ACC112 (cell line): ENCODE data around the gene ATP6V1B1.

Source experiments
- H2AFZ ChIP-seq: fragments of 200-600 bp; sonication (generic); one replicate; pipeline ENCODE4 v1.6.0; 2017; ENCODE audit warnings: antibody characterized with exemption, low read length; ENCODE audit not compliant: unreplicated experiment
- H3K27ac ChIP-seq: fragments of 200-600 bp; sonication (generic); 2 replicates; pipeline ENCODE4 v1.5.1; 2014; ENCODE audit warnings: low read depth, mild to moderate bottlenecking, antibody characterized with exemption, low read length, moderate library complexity
- H3K27me3 ChIP-seq: fragments of 200-600 bp; sonication (generic); 2 replicates; pipeline ENCODE4 v1.6.1; 2014; ENCODE audit warnings: mild to moderate bottlenecking, antibody characterized with exemption, low read length, moderate library complexity, mixed read lengths; ENCODE audit not compliant: insufficient read depth
- H3K36me3 ChIP-seq: fragments of 200-600 bp; sonication (generic); 2 replicates; pipeline ENCODE4 v1.6.1; 2016; ENCODE audit warnings: mild to moderate bottlenecking, antibody characterized with exemption, low read length, moderate library complexity, mixed read lengths; ENCODE audit not compliant: insufficient read depth
- H3K4me1 ChIP-seq: fragments of 200-600 bp; sonication (generic); one replicate; pipeline ENCODE4 v1.6.1; 2016; ENCODE audit warnings: low read length, mixed read lengths; ENCODE audit not compliant: insufficient read depth, unreplicated experiment, control insufficient read depth
- H3K4me3 ChIP-seq: fragments of 200-600 bp; sonication (generic); 2 replicates; pipeline ENCODE4 v1.5.1; 2014; ENCODE audit warnings: mild to moderate bottlenecking, low read depth, low read length
- H3K79me2 ChIP-seq: fragments of 200-600 bp; sonication (generic); one replicate; pipeline ENCODE4 v1.6.0; 2016; ENCODE audit warnings: low read length; ENCODE audit not compliant: control insufficient read depth, unreplicated experiment, insufficient read depth

ATP6V1B1 gene

DNA sequence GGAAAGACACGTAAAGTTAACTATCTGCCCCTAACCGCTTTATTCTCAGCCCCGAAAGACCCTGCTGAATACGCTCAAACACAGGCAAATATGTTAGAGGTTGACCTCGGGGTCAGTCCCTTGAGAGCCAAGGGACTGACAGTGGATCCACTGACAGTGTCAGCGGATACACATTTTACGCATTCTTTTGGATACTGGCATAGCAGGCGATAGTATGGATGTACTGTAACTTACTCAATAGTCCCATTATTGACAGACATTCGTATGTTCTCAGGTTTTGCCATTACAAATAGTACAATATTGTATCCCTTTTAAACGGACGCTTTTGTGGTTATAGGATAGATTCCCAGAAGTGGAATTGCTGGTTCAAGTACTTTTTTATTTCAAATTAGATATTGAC, 13.4 kb downstream of the ATP6V1B1 start:
- no peak overlapping the region for H3K27ac ChIP-seq
- H2AFZ ChIP-seq, result no peak overlapping the region
- H3K4me1 ChIP-seq, result peaks cover 19% of the 10 kb centered on the region
- H3K4me3 ChIP-seq, result no peak overlapping the region
- peaks cover 1% of the 10 kb centered on the region; the same call in 1 of the 2 replicates for H3K27me3 ChIP-seq
- H3K79me2 ChIP-seq, result no peaks in the 10 kb centered on the region
- no peaks in the 10 kb centered on the region for H3K36me3 ChIP-seq

DNA sequence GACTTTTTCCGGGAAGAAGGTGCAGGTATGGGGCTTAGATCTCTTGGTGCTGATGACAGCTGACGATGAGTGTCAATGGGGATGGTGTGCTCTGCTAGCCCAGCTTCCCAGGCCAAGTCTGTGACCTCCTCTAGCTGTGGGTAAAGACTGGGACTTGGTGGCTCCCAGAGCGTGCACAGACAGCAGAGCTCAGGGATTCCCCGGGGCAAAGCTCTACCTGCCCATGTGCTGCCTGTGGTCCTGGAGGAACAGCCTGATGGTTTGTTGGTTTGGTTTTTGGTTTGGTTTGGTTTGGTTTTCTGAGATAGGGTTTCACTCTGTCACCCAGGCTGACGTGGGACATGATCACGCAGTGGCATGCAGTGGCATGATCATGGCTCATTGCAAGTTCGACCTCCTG, 19.2 kb downstream of the ATP6V1B1 start:
- Histone ChIP-seq H3K4me3 (no peak overlapping the region), H3K27me3 (peaks cover 7% of the 10 kb centered on the region), H3K27ac (no peak overlapping the region), H2AFZ (no peak overlapping the region), H3K36me3 (no peaks in the 10 kb centered on the region), H3K4me1 (no peaks in the 10 kb centered on the region), H3K79me2 (no peaks in the 10 kb centered on the region)

DNA sequence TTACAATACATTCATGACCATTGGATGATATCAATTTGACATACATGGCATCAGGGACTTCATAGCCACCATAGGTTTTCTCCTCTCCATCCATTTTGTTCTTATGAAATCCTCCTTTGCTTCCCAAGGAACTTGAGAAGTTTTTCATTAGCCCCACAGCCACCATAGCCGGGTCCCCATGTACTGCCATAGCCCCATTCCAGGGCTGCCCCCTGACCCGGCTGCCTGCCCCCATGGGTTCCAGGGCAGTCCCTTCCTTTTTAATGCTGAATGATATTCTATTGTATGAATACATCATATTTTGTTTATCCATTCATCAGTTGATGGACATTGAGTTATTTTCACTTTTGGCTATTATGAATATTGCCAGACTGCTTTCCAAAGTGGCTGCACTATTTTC, 20.4 kb downstream of the ATP6V1B1 start:
- Histone ChIP-seq H3K27me3 (peaks cover 7% of the 10 kb centered on the region), H3K36me3 (no peaks in the 10 kb centered on the region), H3K79me2 (no peaks in the 10 kb centered on the region), H3K4me3 (no peak overlapping the region), H3K27ac (no peak overlapping the region), H2AFZ (no peak overlapping the region), H3K4me1 (no peaks in the 10 kb centered on the region)

DNA sequence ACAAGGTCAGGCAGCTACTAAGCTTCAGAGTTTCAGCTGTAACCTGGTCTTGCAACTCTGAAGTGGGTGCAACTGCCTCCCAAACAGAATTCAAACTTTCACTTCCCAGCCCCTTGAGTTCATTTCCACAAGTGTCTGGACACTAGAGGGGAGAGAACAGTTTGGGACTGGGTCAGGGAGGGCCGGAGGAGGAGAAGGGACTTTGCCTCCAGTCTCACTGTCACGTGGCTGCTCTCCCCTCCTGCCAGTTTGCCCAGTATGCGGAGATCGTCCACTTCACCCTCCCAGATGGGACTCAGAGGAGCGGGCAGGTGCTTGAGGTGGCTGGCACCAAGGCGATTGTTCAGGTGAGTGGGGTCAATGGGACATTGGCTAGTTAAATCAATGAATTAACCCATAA, 22.1 kb downstream of the ATP6V1B1 start:
- no peak overlapping the region for H2AFZ ChIP-seq
- H3K4me1 ChIP-seq, result no peaks in the 10 kb centered on the region
- no peak overlapping the region for H3K27ac ChIP-seq
- H3K79me2 ChIP-seq, result no peaks in the 10 kb centered on the region
- no peaks in the 10 kb centered on the region for H3K36me3 ChIP-seq
- peaks cover 7% of the 10 kb centered on the region for H3K27me3 ChIP-seq
- no peak overlapping the region for H3K4me3 ChIP-seq

DNA sequence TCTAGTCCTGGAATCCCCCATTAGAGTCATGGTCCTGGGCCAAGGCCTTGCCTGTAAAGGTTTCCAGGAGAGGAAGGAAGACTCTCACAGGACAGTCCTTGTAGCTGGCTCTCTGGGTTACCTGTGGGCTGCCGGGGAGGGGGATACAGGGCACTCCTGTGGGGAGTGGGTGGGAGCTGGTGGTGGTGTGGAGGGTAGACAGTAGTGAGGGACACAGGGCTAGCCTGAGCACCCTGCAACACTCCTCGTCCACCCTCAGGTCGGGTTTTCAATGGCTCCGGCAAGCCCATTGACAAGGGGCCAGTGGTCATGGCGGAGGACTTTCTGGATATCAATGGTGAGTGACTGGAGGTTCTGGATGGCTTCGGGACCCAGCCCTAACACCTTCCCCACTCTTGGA, 23.1 kb downstream of the ATP6V1B1 start:
- H2AFZ ChIP-seq, result no peak overlapping the region
- no peaks in the 10 kb centered on the region for H3K4me1 ChIP-seq
- no peak overlapping the region for H3K27ac ChIP-seq
- no peak overlapping the region for H3K4me3 ChIP-seq
- H3K36me3 ChIP-seq, result no peaks in the 10 kb centered on the region
- H3K79me2 ChIP-seq, result no peaks in the 10 kb centered on the region
- peaks cover 7% of the 10 kb centered on the region for H3K27me3 ChIP-seq

DNA sequence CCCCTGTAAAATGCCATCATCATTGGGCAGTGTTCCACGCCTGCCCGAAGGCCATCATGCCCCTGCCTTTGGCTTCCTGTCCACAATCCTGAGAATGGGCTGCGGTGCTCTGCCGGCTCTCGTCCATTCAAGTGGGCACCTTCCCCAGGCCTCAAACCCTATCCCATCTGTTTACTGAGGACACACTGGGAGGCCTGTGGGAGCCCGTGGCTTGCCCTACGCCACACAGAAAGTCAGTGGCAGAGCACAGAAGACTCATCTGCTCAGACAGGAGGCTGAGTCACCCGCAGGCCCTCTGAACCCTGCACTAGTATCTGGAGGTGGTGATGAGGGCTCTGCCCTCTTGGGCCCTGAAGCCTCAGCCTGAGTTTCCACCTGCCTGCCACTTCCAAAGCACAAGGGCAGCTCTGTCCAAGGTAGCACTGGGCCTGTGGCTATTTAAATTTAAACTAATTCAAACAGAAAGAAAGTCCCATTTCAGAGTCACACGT, 23.6 kb downstream of the ATP6V1B1 start:
- H3K27ac ChIP-seq, result no peak overlapping the region
- no peaks in the 10 kb centered on the region for H3K79me2 ChIP-seq
- H3K27me3 ChIP-seq, result peaks cover 6% of the 10 kb centered on the region

DNA sequence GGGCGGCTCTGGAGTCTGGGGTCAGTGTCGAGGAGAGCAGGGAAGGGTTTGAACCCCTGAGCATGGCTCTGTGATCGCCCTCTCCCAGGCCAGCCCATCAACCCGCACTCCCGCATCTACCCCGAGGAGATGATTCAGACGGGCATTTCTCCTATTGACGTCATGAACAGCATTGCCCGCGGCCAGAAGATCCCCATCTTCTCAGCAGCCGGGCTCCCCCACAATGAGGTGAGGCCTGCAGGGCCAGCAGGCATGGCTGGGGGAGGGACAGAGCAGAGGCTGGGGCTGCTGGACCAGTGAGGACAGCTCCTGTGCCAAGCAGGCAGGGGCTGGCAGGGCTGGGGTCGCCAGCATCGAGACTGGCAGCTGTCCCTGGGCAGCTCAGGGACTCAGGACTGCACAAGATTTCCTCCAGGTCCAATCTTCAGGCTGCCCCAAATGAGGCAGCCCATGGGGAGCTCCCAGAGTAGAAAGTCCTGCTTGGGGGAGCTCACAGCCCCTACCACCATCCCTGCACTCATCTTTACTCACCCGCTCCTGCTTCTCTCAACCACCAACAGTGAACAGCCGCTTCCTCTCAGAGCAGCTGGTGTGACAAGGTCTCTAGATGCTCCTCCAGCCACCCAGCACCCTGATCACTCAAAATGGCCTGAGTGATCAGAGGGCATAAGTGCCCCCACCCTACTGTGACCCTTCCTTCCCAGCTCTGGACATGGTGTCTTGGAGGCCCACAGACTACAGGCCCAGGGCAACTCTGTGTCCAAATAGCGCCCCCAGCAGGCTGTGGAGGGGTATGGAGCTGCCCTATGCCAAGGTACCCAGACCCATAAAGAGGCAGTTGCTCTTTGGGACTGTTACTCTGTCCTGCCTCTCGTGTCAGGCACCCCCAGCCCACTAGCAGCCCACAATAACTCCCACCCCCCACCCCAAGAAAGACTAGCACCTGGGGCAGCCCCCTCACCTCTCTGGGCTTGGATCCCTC, 24.4 kb downstream of the ATP6V1B1 start:
- no peak overlapping the region for H3K27ac ChIP-seq
- H2AFZ ChIP-seq, result no peak overlapping the region
- no peaks in the 10 kb centered on the region for H3K79me2 ChIP-seq
- no peaks in the 10 kb centered on the region for H3K36me3 ChIP-seq
- peaks cover 3% of the 10 kb centered on the region for H3K4me1 ChIP-seq
- H3K4me3 ChIP-seq, result no peak overlapping the region
- H3K27me3 ChIP-seq, result 0 out of 2 replicates have a peak, but pooled peaks cover 5% of the 10 kb centered on the region

More for the DNA sequence above, 23.6 kb downstream of the ATP6V1B1 start:
- Histone ChIP-seq H2AFZ (no peak overlapping the region), H3K36me3 (no peaks in the 10 kb centered on the region), H3K4me3 (no peak overlapping the region), H3K4me1 (no peaks in the 10 kb centered on the region)

DNA sequence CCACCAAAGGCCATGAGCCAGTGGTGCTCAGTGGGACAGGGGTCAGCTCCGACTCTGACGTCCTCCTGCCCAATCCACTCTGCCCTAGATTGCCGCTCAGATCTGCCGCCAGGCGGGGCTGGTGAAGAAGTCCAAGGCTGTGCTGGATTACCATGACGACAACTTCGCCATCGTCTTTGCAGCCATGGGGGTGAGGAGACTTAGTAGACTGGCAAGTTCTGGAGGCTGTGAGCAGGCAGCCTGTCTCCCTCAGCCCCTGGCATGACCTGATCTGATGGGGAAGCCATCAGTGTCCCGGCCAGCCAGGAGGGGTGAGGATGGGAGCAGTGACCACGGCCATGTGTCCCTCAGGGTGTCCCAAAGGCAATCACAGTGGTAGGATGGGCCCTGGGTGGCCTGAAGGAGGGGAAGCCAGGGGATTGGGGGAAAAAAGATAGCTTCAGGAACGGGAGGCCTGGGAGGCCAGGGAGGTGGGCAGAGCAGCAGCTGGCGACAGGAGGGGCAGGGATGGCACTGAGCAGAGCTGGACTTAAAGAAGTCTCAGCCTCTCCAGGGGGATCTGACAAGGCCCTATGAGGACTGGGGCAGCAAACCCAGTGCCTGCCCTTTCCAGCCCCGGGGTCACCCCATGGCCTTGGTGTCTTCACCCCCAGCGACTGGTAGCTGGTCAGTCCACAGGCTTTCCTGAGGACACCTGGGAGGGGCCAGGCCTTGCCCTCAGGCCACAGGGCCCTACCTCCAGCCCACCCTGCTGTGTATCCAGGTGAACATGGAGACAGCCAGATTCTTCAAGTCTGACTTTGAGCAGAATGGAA, 25.3 kb downstream of the ATP6V1B1 start:
- H2AFZ ChIP-seq, result no peak overlapping the region
- H3K27me3 ChIP-seq, result 0 out of 2 replicates have a peak, but pooled peaks cover 5% of the 10 kb centered on the region
- H3K27ac ChIP-seq, result no peak overlapping the region
- H3K36me3 ChIP-seq, result no peaks in the 10 kb centered on the region
- H3K79me2 ChIP-seq, result no peaks in the 10 kb centered on the region
- no peak overlapping the region for H3K4me3 ChIP-seq
- H3K4me1 ChIP-seq, result peaks cover 3% of the 10 kb centered on the region

DNA sequence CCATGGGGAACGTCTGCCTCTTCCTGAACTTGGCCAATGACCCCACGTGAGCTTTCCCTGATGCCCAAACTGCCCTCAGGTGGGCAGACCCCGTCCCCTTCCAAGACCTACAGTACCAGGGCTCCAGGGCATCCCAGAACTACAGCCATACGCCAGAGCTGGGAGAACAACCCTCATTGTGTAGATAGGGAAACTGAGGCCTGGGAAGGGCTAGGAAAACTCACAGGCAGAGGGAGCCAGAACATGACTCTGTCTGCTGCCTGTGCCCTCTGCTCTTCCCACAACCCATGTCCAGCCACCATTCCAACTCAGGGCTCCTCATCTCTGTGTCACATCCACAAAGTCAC, 25.9 kb downstream of the ATP6V1B1 start:
- Histone ChIP-seq H2AFZ (no peak overlapping the region), H3K4me1 (peaks cover 3% of the 10 kb centered on the region), H3K79me2 (no peaks in the 10 kb centered on the region), H3K27me3 (0 out of 2 replicates have a peak, but pooled peaks cover 5% of the 10 kb centered on the region), H3K36me3 (no peaks in the 10 kb centered on the region), H3K27ac (no peak overlapping the region), H3K4me3 (no peak overlapping the region)

DNA sequence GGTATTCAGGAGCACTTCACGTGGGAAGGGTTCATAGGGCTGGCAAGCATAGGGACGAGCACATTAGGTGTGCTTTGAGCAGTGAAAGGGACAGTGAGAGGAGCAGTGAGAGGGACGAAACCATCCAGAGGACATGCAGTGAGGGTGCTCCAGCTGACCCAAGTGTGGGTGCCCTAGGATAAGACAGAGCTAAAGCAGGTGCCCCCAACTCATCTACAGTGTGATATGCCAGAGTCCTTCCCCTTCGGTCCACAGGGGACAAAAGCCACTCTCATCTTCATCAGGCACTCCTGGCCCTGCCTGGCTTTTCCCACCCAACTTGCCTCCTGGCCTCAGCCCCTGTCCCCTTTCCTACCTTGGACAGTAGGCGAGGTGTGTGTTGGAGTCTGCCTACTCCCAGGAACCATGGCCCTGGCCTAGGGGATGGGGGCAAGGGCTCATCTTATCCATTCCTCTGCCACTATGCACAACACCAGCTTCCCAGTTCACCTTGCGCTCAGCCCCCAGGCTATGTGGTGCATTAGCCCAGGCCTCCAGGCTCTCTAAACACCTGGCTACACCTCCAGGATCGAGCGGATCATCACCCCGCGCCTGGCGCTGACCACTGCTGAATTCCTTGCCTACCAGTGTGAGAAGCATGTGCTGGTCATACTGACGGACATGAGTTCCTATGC, 26.6 kb downstream of the ATP6V1B1 start:
- Histone ChIP-seq H3K4me1 (peaks cover 3% of the 10 kb centered on the region), H3K4me3 (no peak overlapping the region), H3K36me3 (no peaks in the 10 kb centered on the region), H3K27ac (no peak overlapping the region), H2AFZ (no peak overlapping the region), H3K27me3 (0 out of 2 replicates have a peak, but pooled peaks cover 5% of the 10 kb centered on the region), H3K79me2 (no peaks in the 10 kb centered on the region)
